OCI-LY7 (cell line): Measurements from ENCODE around the gene DMRTC2. TPM values are rescaled to one million over a fixed set of nuclear protein-coding genes. Genes with fewer than 3 reads are reported as not detected.

Source experiments
- BruUV-seq: library from RNA; stranded (reverse); fragments of 400-500 nt; replicated peaks from 2 replicates; lab custom pipeline; 2021; lab: Mats Ljungman, UMichigan
- CTCF ChIA-PET: fragments of 300-600 bp; sonication (Branson Sonifier 250); formaldehyde crosslinking; loops from one replicate; lab custom pipeline; 2022; ENCODE audit warnings: antibody characterized with exemption; ENCODE audit not compliant: unreplicated experiment; lab: Charles Lee
- POLR2A ChIA-PET: fragments of 300-600 bp; sonication (Branson Sonifier 250); formaldehyde crosslinking; loops from one replicate; lab custom pipeline; 2022; ENCODE audit warnings: antibody characterized with exemption; lab: Charles Lee
- DNase-seq: peaks from one replicate; pipeline ENCODE4 v3.0.0-alpha.2; 2015; ENCODE audit warnings: low spot score
- H2AFZ ChIP-seq: fragments of 200-600 bp; sonication (generic), shearing (Covaris generic); 2 replicates; pipeline ENCODE4 v1.6.1; 2014; ENCODE audit warnings: mild to moderate bottlenecking, antibody characterized with exemption, low read length, moderate library complexity
- H3K27ac ChIP-seq: fragments of 200-600 bp; sonication (generic); 2 replicates; pipeline ENCODE4 v1.5.1; 2014; ENCODE audit warnings: mixed run types, low read depth, mild to moderate bottlenecking, moderate library complexity, low read length, inconsistent platforms; ENCODE audit not compliant: poor library complexity, severe bottlenecking
- H3K36me3 ChIP-seq: fragments of 200-600 bp; sonication (generic); 2 replicates; pipeline ENCODE4 v1.6.1; 2014; ENCODE audit warnings: mild to moderate bottlenecking, antibody characterized with exemption, low read length, moderate library complexity, mixed read lengths; ENCODE audit not compliant: insufficient read depth
- H3K4me1 ChIP-seq: fragments of 200-600 bp; sonication (generic); 2 replicates; pipeline ENCODE4 v1.5.1; 2014; ENCODE audit warnings: mild to moderate bottlenecking, low read length; ENCODE audit not compliant: insufficient read depth, poor library complexity, severe bottlenecking
- H3K4me2 ChIP-seq: fragments of 200-600 bp; sonication (generic); 2 replicates; pipeline ENCODE4 v1.6.1; 2014; ENCODE audit warnings: mild to moderate bottlenecking, low read length
- H3K4me3 ChIP-seq: fragments of 200-600 bp; sonication (generic); 2 replicates; pipeline ENCODE4 v1.5.1; 2014; ENCODE audit warnings: mild to moderate bottlenecking, low read depth, low read length; ENCODE audit not compliant: poor library complexity, severe bottlenecking
- H3K79me2 ChIP-seq: fragments of 200-600 bp; sonication (generic); 2 replicates; pipeline ENCODE4 v1.6.1; 2016; ENCODE audit warnings: low read depth, mild to moderate bottlenecking, low read length, moderate library complexity, mixed read lengths; ENCODE audit not compliant: insufficient read depth
- H3K9me2 ChIP-seq: fragments of 200-600 bp; sonication (generic); 2 replicates; pipeline ENCODE4 v1.6.1; 2016; ENCODE audit warnings: mild to moderate bottlenecking, low read length, mixed read lengths; ENCODE audit not compliant: insufficient read depth
- H3K9me3 ChIP-seq: fragments of 200-600 bp; sonication (generic); 2 replicates; pipeline ENCODE4 v1.6.1; 2014; ENCODE audit warnings: mild to moderate bottlenecking, mixed run types, low read length, mixed read lengths
- H4K20me1 ChIP-seq: fragments of 200-600 bp; sonication (generic); 2 replicates; pipeline ENCODE4 v1.6.1; 2014; ENCODE audit warnings: mild to moderate bottlenecking, antibody characterized with exemption, low read length, moderate library complexity, mixed read lengths; ENCODE audit not compliant: insufficient read depth
- CTCF ChIP-seq: fragments of 200-600 bp; sonication (generic); conservative IDR thresholded peaks from 2 replicates; pipeline ENCODE4 v1.5.1; 2014; ENCODE audit warnings: mild to moderate bottlenecking, antibody characterized with exemption, low read length, moderate library complexity, mixed read lengths
- EZH2phosphoT487 ChIP-seq: fragments of 200-600 bp; sonication (generic); IDR thresholded peaks from 2 replicates; pipeline ENCODE4 v1.6.1; 2018; ENCODE audit warnings: low read depth, borderline replicate concordance, mild to moderate bottlenecking, mixed run types, antibody characterized with exemption, low read length, moderate library complexity, mixed read lengths
- intact Hi-C: fragments of 100-400 bp; cut with micrococcal nuclease; formaldehyde crosslinking; loops from one replicate; pipeline ENCODE4 v1.10.0; 2022; ENCODE audit not compliant: unreplicated experiment
- total RNA-seq, 2 experiments: library from RNA; depleted of rRNA in 1 of 2; stranded (reverse); fragments of >200 nt in 1 of 2; shearing (Covaris generic) in 1 of 2; gene quantifications; 2 replicates each; pipeline ENCODE4 v1.2.3, GENCODE V29; 2014 to 2022

DMRTC2 gene
- total RNA-seq, 2 experiments from 2014 or later: not detected

GRCh38 chr19:41894350-41894749 lies 49.5 kb downstream of the DMRTC2 start:
- POLR2A ChIA-PET: interaction anchor here (0.5 kb wide), 1 partner anchor 1709 kb away, joined by 3 read pairs; no protein-coding TSS in a partner anchor
- intact Hi-C loops: no loop called here

GRCh38 chr19:41895745-41896580 lies 51.1 kb downstream of the DMRTC2 start:
- peak overlapping the region; percentile 36 for H3K27ac ChIP-seq
- POLR2A ChIA-PET: no interaction called here

More at GRCh38 chr19:41894350-41894749, 49.5 kb downstream of the DMRTC2 start:
- Histone ChIP-seq H4K20me1 (no peaks in the 10 kb centered on the region), H3K27ac (peak overlapping the region; percentile 6), H3K4me1 (peaks cover 26% of the 10 kb centered on the region), H3K36me3 (peaks cover 88% of the 10 kb centered on the region), H3K4me2 (no peak overlapping the region), H3K9me3 (no peaks in the 10 kb centered on the region), H3K4me3 (no peak overlapping the region), H3K79me2 (no peaks in the 10 kb centered on the region), H2AFZ (no peak overlapping the region), H3K9me2 (no peaks in the 10 kb centered on the region)
- DNase-seq: no peak
- TF ChIP-seq EZH2phosphoT487: no peak
- TF ChIP-seq CTCF: no peak
- CTCF ChIA-PET: no interaction called here
- no TSS peak for BruUV-seq

More at GRCh38 chr19:41895745-41896580, 51.1 kb downstream of the DMRTC2 start:
- intact Hi-C loops: no loop called here
- H3K4me2 ChIP-seq: peak overlapping the region; percentile 15; the same call in 1 of the 2 replicates
- no peaks in the 10 kb centered on the region for H3K9me2 ChIP-seq
- peak; percentile 67 for DNase-seq
- no peak overlapping the region for H3K4me3 ChIP-seq
- H3K79me2 ChIP-seq: no peaks in the 10 kb centered on the region
- no peaks in the 10 kb centered on the region for H3K9me3 ChIP-seq
- CTCF ChIA-PET: no interaction called here
- H4K20me1 ChIP-seq: no peaks in the 10 kb centered on the region
- peaks cover 85% of the 10 kb centered on the region for H3K36me3 ChIP-seq
- peaks cover 22% of the 10 kb centered on the region for H3K4me1 ChIP-seq
- TF ChIP-seq CTCF: peak; percentile 79
- no peak for TF ChIP-seq EZH2phosphoT487
- BruUV-seq: no TSS peak
- H2AFZ ChIP-seq: no peak overlapping the region
